Left forelimb (tissue), 1 donor: ENCODE results near the gene SPTBN5.

Source experiments
- DNase-seq: peaks from one replicate; pipeline ENCODE4 v3.0.0-alpha.2; 2018; ENCODE audit warnings: low spot score

The SPTBN5 gene

GRCh38 chr15:41824062-41824745, 69.6 kb downstream of the SPTBN5 start:
- no peak for DNase-seq

- DNase-seq = no peak
Measured at GRCh38 chr15:41823502-41823901, 70.4 kb downstream of the SPTBN5 start.

- no peak for DNase-seq
Measured at GRCh38 chr15:41822957-41823356, 70.9 kb downstream of the SPTBN5 start.

GRCh38 chr15:41822471-41822870, 71.4 kb downstream of the SPTBN5 start:
- DNase-seq = no peak

GRCh38 chr15:41821831-41822230, 72.0 kb downstream of the SPTBN5 start:
- no peak for DNase-seq

GRCh38 chr15:41820791-41821423, 72.9 kb downstream of the SPTBN5 start:
- no peak for DNase-seq

GRCh38 chr15:41819455-41820050, 74.3 kb downstream of the SPTBN5 start:
- no peak for DNase-seq

GRCh38 chr15:41817781-41818180, 76.1 kb downstream of the SPTBN5 start:
- DNase-seq = no peak

GRCh38 chr15:41817327-41817726, 76.5 kb downstream of the SPTBN5 start:
- no peak for DNase-seq

- no peak for DNase-seq
Measured at GRCh38 chr15:41816788-41817187, 77.1 kb downstream of the SPTBN5 start.

- no peak for DNase-seq
Measured at GRCh38 chr15:41814534-41814933, 79.3 kb downstream of the SPTBN5 start.

- no peak for DNase-seq
Measured at GRCh38 chr15:41813426-41813825, 80.4 kb downstream of the SPTBN5 start.

GRCh38 chr15:41812820-41813375, 81.0 kb downstream of the SPTBN5 start:
- DNase-seq = no peak

GRCh38 chr15:41811432-41812195, 82.2 kb downstream of the SPTBN5 start:
- DNase-seq = peak; percentile 91

- DNase-seq = no peak
Measured at GRCh38 chr15:41810651-41811431, 83.0 kb downstream of the SPTBN5 start.

- DNase-seq = no peak
Measured at GRCh38 chr15:41809526-41810220, 84.2 kb downstream of the SPTBN5 start.

- no peak for DNase-seq
Measured at GRCh38 chr15:41809121-41809520, 84.7 kb downstream of the SPTBN5 start.

- peak; percentile 42 for DNase-seq
Measured at GRCh38 chr15:41806291-41807181, 87.3 kb downstream of the SPTBN5 start.

- peak; percentile 25 for DNase-seq
Measured at GRCh38 chr15:41805711-41806110, 88.1 kb downstream of the SPTBN5 start.
